Ishikawa (cell line): ENCODE measurements around the gene MAPK1IP1L.

Source experiments
- EP300 ChIP-seq: IDR thresholded peaks from 2 replicates; pipeline ENCODE4 v1.6.1; 2012; ENCODE audit warnings: borderline replicate concordance
- FOXM1 ChIP-seq: IDR thresholded peaks from 2 replicates; pipeline ENCODE4 v1.6.1; 2012; ENCODE audit warnings: low read depth, borderline replicate concordance
- MAX ChIP-seq: IDR thresholded peaks from 2 replicates; pipeline ENCODE4 v1.6.1; 2012
- ZBTB7A ChIP-seq: IDR thresholded peaks from 2 replicates; pipeline ENCODE4 v1.6.1; 2012; ENCODE audit warnings: low read depth

GRCh38 chr14:55015006-55015405 lies 36.4 kb upstream of the MAPK1IP1L start:
- no peak for TF ChIP-seq ZBTB7A
- TF ChIP-seq MAX = no peak
- TF ChIP-seq EP300 = no peak
- TF ChIP-seq FOXM1 = no peak
